ENCODE measurements around the gene PPP4R2.

GRCh38 chr3:73029321-73029796 is 32.7 kb downstream of the PPP4R2 start:
- TF ChIP-seq CTCF (conservative IDR thresholded peaks at IDR 0.05; ENCODE audit: low read depth, low read length) (no peak), MAFK (IDR thresholded peaks at IDR 0.05; ENCODE audit: low read depth, low read length) (0 out of 2 replicates have a peak, but pooled peaks have one; percentile 2), POLR2A (IDR thresholded peaks at IDR 0.05; ENCODE audit: low read depth, low read length) (no peak), CEBPB (IDR thresholded peaks at IDR 0.05; ENCODE audit: low read depth, low read length) (peak; percentile 86)
